Astrocyte of the spinal cord (primary cell): ENCODE results near the gene TMEFF2.

Experiments
- DNase-seq: peaks from one replicate; pipeline ENCODE4 v3.0.0; 2011; ENCODE audit warnings: low read depth, low spot score
- H3K4me3 ChIP-seq: 2 replicates; pipeline ENCODE4 v1.5.1; 2011; ENCODE audit warnings: low read depth, mild to moderate bottlenecking, low read length, moderate library complexity
- CTCF ChIP-seq: IDR thresholded peaks from 2 replicates; pipeline ENCODE4 v1.5.1; 2012; ENCODE audit warnings: low read depth, mild to moderate bottlenecking, low read length, inconsistent platforms
- in situ Hi-C: cut with HindIII; loops from 2 replicates; pipeline ENCODE4 v1.10.0; 2017; ENCODE audit warnings: low sequenced_read_pairs

The TMEFF2 gene

DNA sequence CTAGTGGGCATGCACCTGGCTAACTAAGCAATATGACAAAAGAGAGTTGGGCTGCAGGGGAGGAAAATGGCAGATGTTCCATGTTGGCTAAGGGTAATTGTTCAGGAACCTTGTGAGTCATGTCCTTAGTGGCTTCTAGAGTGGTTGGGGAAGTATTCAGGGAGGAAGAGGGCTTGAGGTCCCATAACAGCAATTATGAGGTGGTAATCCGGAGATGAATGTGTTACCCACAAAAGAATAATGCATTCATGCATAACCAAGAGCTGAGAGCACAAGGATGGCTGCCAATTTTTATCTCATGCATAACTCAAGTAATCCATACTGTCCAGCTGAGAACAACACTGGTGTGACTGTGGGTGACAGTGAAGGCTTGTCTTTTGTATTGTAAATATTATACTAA lies 42.9 kb downstream of the TMEFF2 start:
- TF ChIP-seq CTCF, result no peak
- peak; percentile 86 for DNase-seq
- in situ Hi-C loops, result loop anchor here (25.0 kb wide), 1 partner anchor 590 kb away; no protein-coding TSS in a partner anchor
- H3K4me3 ChIP-seq, result no peak overlapping the region

DNA sequence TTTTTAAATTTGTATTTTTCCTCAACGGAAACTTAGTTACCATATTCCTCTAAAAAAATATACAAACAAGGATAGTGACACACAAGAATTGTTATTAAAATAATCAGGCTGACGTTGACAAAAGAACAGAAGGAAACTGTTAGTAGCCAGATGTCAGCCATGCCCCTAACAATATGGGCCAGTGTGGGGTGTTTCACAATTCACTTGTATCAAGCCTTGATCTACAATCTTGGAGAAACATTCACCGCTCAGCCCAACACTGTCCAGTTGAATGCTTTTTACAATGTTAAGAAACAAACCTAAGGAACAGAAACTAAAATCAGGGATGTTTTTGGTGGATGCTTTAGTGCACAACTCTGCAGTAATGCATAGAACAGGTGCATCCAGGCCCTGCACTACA lies 44.6 kb downstream of the TMEFF2 start:
- no peak overlapping the region for H3K4me3 ChIP-seq
- TF ChIP-seq CTCF, result no peak
- in situ Hi-C loops, result loop anchor here (25.0 kb wide), 1 partner anchor 588 kb away; no protein-coding TSS in a partner anchor
- DNase-seq, result no peak

- in situ Hi-C loops, result no loop called here
- peak; percentile 68 for DNase-seq
- H3K4me3 ChIP-seq, result no peak overlapping the region
- peak; percentile 24 for TF ChIP-seq CTCF
These were observed 46.0 kb downstream of the TMEFF2 start for GRCh38 chr2:192148620-192149321.

DNA sequence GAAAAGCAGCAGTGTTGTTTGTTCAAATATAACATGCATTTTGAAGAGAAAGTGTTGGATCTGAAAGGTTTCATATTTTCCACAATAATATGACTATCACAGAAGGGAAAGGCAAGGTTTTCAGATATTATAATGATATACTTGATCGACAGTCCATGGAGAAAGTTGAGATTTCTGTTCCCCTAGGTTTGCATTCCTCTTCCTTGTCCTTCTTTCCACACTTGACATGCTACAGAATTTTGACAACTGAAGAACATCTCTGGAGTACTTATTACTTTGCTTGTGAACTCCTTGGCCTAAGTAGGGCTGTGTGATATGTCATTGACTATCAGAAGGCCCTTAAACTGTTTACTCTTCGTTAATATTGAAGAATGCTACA lies 46.5 kb downstream of the TMEFF2 start:
- in situ Hi-C loops, result no loop called here
- TF ChIP-seq CTCF, result no peak
- no peak overlapping the region for H3K4me3 ChIP-seq
- no peak for DNase-seq

DNA sequence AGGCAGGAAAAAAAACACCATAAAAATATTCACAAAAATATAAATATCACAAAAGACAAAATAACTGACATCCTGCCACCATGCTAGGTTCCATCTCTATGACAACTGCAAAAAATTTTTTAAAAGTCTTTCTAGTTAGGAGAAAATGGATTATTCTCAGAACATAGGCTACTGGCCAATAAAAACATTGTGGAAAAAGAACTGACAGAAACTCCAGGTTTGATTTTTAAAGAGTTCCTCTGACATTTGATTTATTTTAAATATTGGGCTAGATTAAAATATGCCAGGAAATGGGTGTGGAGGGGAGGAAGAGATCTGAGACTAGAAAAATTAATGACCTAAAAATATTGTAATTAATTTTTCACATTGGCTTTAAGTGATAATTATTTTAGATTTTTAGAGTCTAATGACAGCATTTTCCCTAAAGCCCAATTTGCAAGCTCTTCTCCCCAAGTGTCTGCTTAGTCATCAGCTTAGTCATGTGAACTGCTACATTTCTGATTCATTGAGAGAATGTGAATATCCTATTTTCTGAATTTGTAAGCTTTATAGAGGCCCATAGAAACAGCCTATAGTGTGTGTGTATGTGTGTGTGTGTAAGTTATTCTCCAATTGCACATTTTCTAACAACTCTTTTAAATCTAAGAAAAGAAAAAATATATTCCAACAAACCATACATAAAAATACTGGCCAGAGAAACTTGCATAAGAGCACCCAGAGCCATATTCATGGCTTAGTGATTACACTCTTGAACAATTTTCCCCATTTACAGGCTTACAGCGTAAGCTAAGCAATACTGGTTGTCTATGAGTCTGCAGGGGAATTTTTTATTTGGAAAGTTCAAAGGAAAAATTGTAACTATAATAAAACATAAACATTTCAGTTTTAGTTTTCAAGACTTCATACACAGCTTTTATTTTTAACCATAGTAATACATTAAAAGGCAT lies 48.4 kb downstream of the TMEFF2 start:
- in situ Hi-C loops, result no loop called here
- DNase-seq, result peak; percentile 83
- no peak overlapping the region for H3K4me3 ChIP-seq
- no peak for TF ChIP-seq CTCF

- TF ChIP-seq CTCF, result no peak
- in situ Hi-C loops, result no loop called here
- no peak for DNase-seq
- no peak overlapping the region for H3K4me3 ChIP-seq
These were observed 49.2 kb downstream of the TMEFF2 start for GRCh38 chr2:192145496-192145895.
